Measurements from ENCODE around the gene MMRN2.
"Not testable (repeated sequence)": the region's sequence is repeated elsewhere in the genome, so short reads cannot be mapped to it uniquely, and the experiment has no call there.

MMRN2 gene
- 0 to 0.17 (median 0) reads per million in 3 donors for total RNA-seq

GRCh38 chr10:86957471-86958115 is at the start of gene MMRN2:
Gene MMRN2 (minus strand): TSS chr10:86957615. CDS start chr10:86957541, 74 bp downstream.
- H3K4me1 ChIP-seq (ENCODE audit: control insufficient read depth, insufficient read depth, low read length, poor library complexity, severe bottlenecking): peaks cover 5% of the 10 kb centered on the region
- no peaks in the 10 kb centered on the region for H3K27me3 ChIP-seq (replicated peaks; ENCODE audit: control insufficient read depth, insufficient read depth, low read length, poor library complexity, severe bottlenecking)
- no peak within 1 kb of the TSS for H3K27ac ChIP-seq (ENCODE audit: insufficient read depth, low read length, poor library complexity, severe bottlenecking)
- no peaks in the 10 kb centered on the region for H3K36me3 ChIP-seq (ENCODE audit: control insufficient read depth, insufficient read depth, low read length)
- H3K9me3 ChIP-seq (ENCODE audit: control insufficient read depth, low read length): no peaks in the 10 kb centered on the region
- no peak within 1 kb of the TSS for H3K4me3 ChIP-seq (ENCODE audit: insufficient read depth, low read depth, low read length, poor library complexity, severe bottlenecking)
- DNase-seq: no peak

GRCh38 chr10:87007124-87007523 is 49.7 kb upstream of the MMRN2 start:
- not testable (repeated sequence) for DNase-seq; H3K27me3 ChIP-seq (replicated peaks; ENCODE audit: control insufficient read depth, insufficient read depth, low read length, poor library complexity, severe bottlenecking); H3K4me3 ChIP-seq (ENCODE audit: insufficient read depth, low read depth, low read length, poor library complexity, severe bottlenecking)

DNA sequence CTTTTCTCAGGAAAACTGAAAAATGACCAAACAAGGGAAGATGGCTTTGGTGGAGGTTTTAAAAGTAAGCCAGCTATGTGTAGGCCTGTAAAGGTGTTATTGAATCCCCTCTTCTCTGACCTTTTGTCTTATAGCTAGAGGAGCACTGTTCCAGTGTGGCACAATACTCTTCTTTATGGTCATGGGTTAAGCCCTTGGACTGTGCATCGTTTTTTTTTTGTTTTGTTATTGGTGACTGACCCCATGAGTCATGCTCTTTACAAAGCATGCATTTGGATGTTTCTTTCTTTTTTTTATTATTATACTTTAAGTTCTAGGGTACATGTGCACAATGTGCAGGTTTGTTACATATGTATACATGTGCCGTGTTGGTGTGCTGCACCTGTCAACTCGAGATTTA is 43.1 kb upstream of the MMRN2 start:
- no peak overlapping the region for H3K4me3 ChIP-seq (ENCODE audit: insufficient read depth, low read depth, low read length, poor library complexity, severe bottlenecking)
- no peaks in the 10 kb centered on the region for H3K27me3 ChIP-seq (replicated peaks; ENCODE audit: control insufficient read depth, insufficient read depth, low read length, poor library complexity, severe bottlenecking)
- no peak for DNase-seq
- H3K36me3 ChIP-seq (ENCODE audit: control insufficient read depth, insufficient read depth, low read length): no peaks in the 10 kb centered on the region
- no peak overlapping the region for H3K27ac ChIP-seq (ENCODE audit: insufficient read depth, low read length, poor library complexity, severe bottlenecking)
- no peaks in the 10 kb centered on the region for H3K4me1 ChIP-seq (ENCODE audit: control insufficient read depth, insufficient read depth, low read length, poor library complexity, severe bottlenecking)
- no peaks in the 10 kb centered on the region for H3K9me3 ChIP-seq (ENCODE audit: control insufficient read depth, low read length)

More at GRCh38 chr10:87007124-87007523, 49.7 kb upstream of the MMRN2 start:
- not testable (repeated sequence) for H3K27ac ChIP-seq (ENCODE audit: insufficient read depth, low read length, poor library complexity, severe bottlenecking); H3K4me1 ChIP-seq (ENCODE audit: control insufficient read depth, insufficient read depth, low read length, poor library complexity, severe bottlenecking); H3K9me3 ChIP-seq (ENCODE audit: control insufficient read depth, low read length); H3K36me3 ChIP-seq (ENCODE audit: control insufficient read depth, insufficient read depth, low read length)

GRCh38 chr10:86999802-87000403 is 42.5 kb upstream of the MMRN2 start:
- not testable (repeated sequence) for H3K4me1 ChIP-seq (ENCODE audit: control insufficient read depth, insufficient read depth, low read length, poor library complexity, severe bottlenecking); H3K9me3 ChIP-seq (ENCODE audit: control insufficient read depth, low read length); H3K27me3 ChIP-seq (replicated peaks; ENCODE audit: control insufficient read depth, insufficient read depth, low read length, poor library complexity, severe bottlenecking); H3K36me3 ChIP-seq (ENCODE audit: control insufficient read depth, insufficient read depth, low read length); H3K27ac ChIP-seq (ENCODE audit: insufficient read depth, low read length, poor library complexity, severe bottlenecking); H3K4me3 ChIP-seq (ENCODE audit: insufficient read depth, low read depth, low read length, poor library complexity, severe bottlenecking); DNase-seq

- Histone ChIP-seq H3K27me3 (replicated peaks; ENCODE audit: control insufficient read depth, insufficient read depth, low read length, poor library complexity, severe bottlenecking) (no peaks in the 10 kb centered on the region), H3K4me1 (ENCODE audit: control insufficient read depth, insufficient read depth, low read length, poor library complexity, severe bottlenecking) (no peaks in the 10 kb centered on the region), H3K9me3 (ENCODE audit: control insufficient read depth, low read length) (no peaks in the 10 kb centered on the region), H3K27ac (ENCODE audit: insufficient read depth, low read length, poor library complexity, severe bottlenecking) (no peak overlapping the region), H3K36me3 (ENCODE audit: control insufficient read depth, insufficient read depth, low read length) (no peaks in the 10 kb centered on the region), H3K4me3 (ENCODE audit: insufficient read depth, low read depth, low read length, poor library complexity, severe bottlenecking) (no peak overlapping the region)
- DNase-seq: no peak
These were observed 35.5 kb upstream of the MMRN2 start for GRCh38 chr10:86992929-86993328.

GRCh38 chr10:86992456-86992855 is 35.0 kb upstream of the MMRN2 start:
- no peak overlapping the region for H3K27ac ChIP-seq (ENCODE audit: insufficient read depth, low read length, poor library complexity, severe bottlenecking)
- no peak for DNase-seq
- H3K9me3 ChIP-seq (ENCODE audit: control insufficient read depth, low read length): no peaks in the 10 kb centered on the region
- no peak overlapping the region for H3K4me3 ChIP-seq (ENCODE audit: insufficient read depth, low read depth, low read length, poor library complexity, severe bottlenecking)
- no peaks in the 10 kb centered on the region for H3K27me3 ChIP-seq (replicated peaks; ENCODE audit: control insufficient read depth, insufficient read depth, low read length, poor library complexity, severe bottlenecking)
- H3K4me1 ChIP-seq (ENCODE audit: control insufficient read depth, insufficient read depth, low read length, poor library complexity, severe bottlenecking): no peaks in the 10 kb centered on the region
- H3K36me3 ChIP-seq (ENCODE audit: control insufficient read depth, insufficient read depth, low read length): no peaks in the 10 kb centered on the region

DNA sequence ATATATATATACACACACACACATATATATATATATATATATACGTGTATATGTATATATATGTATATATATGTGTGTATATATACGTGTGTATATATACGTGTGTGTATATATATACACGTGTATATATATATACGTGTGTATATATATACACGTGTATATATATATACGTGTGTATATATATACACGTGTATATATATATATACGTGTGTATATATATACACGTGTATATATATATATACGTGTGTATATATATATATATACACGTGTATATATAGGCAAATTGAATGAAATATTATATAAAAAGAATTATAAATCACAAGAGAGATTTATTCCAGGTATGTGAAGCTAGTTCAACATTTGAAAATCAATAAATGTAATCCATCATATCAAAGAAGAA is 33.9 kb upstream of the MMRN2 start:
- H3K9me3 ChIP-seq (ENCODE audit: control insufficient read depth, low read length); H3K4me3 ChIP-seq (ENCODE audit: insufficient read depth, low read depth, low read length, poor library complexity, severe bottlenecking); H3K4me1 ChIP-seq (ENCODE audit: control insufficient read depth, insufficient read depth, low read length, poor library complexity, severe bottlenecking): not testable (repeated sequence)

GRCh38 chr10:86988520-86988919 is 31.1 kb upstream of the MMRN2 start:
- no peaks in the 10 kb centered on the region for H3K4me1 ChIP-seq (ENCODE audit: control insufficient read depth, insufficient read depth, low read length, poor library complexity, severe bottlenecking)
- no peaks in the 10 kb centered on the region for H3K27me3 ChIP-seq (replicated peaks; ENCODE audit: control insufficient read depth, insufficient read depth, low read length, poor library complexity, severe bottlenecking)
- H3K36me3 ChIP-seq (ENCODE audit: control insufficient read depth, insufficient read depth, low read length): no peaks in the 10 kb centered on the region
- DNase-seq: no peak
- no peak overlapping the region for H3K4me3 ChIP-seq (ENCODE audit: insufficient read depth, low read depth, low read length, poor library complexity, severe bottlenecking)
- H3K9me3 ChIP-seq (ENCODE audit: control insufficient read depth, low read length): no peaks in the 10 kb centered on the region
- H3K27ac ChIP-seq (ENCODE audit: insufficient read depth, low read length, poor library complexity, severe bottlenecking): no peak overlapping the region

More for the DNA sequence above, 33.9 kb upstream of the MMRN2 start:
- H3K36me3 ChIP-seq (ENCODE audit: control insufficient read depth, insufficient read depth, low read length); DNase-seq; H3K27me3 ChIP-seq (replicated peaks; ENCODE audit: control insufficient read depth, insufficient read depth, low read length, poor library complexity, severe bottlenecking); H3K27ac ChIP-seq (ENCODE audit: insufficient read depth, low read length, poor library complexity, severe bottlenecking): not testable (repeated sequence)

GRCh38 chr10:86984498-86984897 is 27.1 kb upstream of the MMRN2 start:
- not testable (repeated sequence) for H3K9me3 ChIP-seq (ENCODE audit: control insufficient read depth, low read length); H3K4me1 ChIP-seq (ENCODE audit: control insufficient read depth, insufficient read depth, low read length, poor library complexity, severe bottlenecking); H3K36me3 ChIP-seq (ENCODE audit: control insufficient read depth, insufficient read depth, low read length)

DNA sequence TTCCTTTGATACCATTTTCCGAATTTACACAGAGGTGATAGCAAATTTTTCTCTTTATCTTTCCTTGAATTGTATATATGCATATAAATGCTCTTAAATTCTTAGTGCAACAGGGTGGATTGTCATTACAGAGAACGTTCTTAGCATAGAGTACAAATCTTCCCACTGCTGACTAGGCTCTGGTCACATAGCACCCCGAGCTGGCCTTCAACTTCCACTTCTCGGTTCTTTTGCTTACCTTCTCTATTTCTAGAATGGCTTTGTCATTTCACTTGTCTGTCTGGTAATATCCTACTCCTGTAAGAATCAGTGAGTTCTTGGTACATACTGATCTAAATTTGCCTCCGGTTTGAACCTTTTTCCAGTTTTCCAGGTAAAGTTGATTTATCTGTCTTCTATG is 24.3 kb upstream of the MMRN2 start:
- Histone ChIP-seq H3K4me1 (ENCODE audit: control insufficient read depth, insufficient read depth, low read length, poor library complexity, severe bottlenecking) (no peaks in the 10 kb centered on the region), H3K36me3 (ENCODE audit: control insufficient read depth, insufficient read depth, low read length) (no peaks in the 10 kb centered on the region), H3K9me3 (ENCODE audit: control insufficient read depth, low read length) (no peaks in the 10 kb centered on the region), H3K4me3 (ENCODE audit: insufficient read depth, low read depth, low read length, poor library complexity, severe bottlenecking) (no peak overlapping the region), H3K27ac (ENCODE audit: insufficient read depth, low read length, poor library complexity, severe bottlenecking) (no peak overlapping the region), H3K27me3 (replicated peaks; ENCODE audit: control insufficient read depth, insufficient read depth, low read length, poor library complexity, severe bottlenecking) (no peaks in the 10 kb centered on the region)
- no peak for DNase-seq

More at GRCh38 chr10:86984498-86984897, 27.1 kb upstream of the MMRN2 start:
- H3K4me3 ChIP-seq (ENCODE audit: insufficient read depth, low read depth, low read length, poor library complexity, severe bottlenecking); DNase-seq; H3K27ac ChIP-seq (ENCODE audit: insufficient read depth, low read length, poor library complexity, severe bottlenecking); H3K27me3 ChIP-seq (replicated peaks; ENCODE audit: control insufficient read depth, insufficient read depth, low read length, poor library complexity, severe bottlenecking): not testable (repeated sequence)

Data from effector memory CD4-positive, alpha-beta T cell (primary cell).